LNCaP clone FGC (cell line): ENCODE measurements around the gene LIMK1.

Experiments
- DNase-seq: peaks from one replicate; pipeline ENCODE4 v3.0.0-alpha.2; 2011; ENCODE audit warnings: low read depth
- H3K4me3 ChIP-seq: 2 replicates; pipeline ENCODE4 v1.5.1; 2011; ENCODE audit warnings: mild to moderate bottlenecking, low read depth, low read length, control low read depth
- TF ChIP-seq, protein P1 (sequence below): IDR thresholded peaks from 2 replicates; pipeline ENCODE4 v1.5.1; 2012; ENCODE audit warnings: mild to moderate bottlenecking; ENCODE audit not compliant: control insufficient read depth, insufficient read depth; ENCODE audit errors: extremely low read depth

Gene LIMK1

DNA sequence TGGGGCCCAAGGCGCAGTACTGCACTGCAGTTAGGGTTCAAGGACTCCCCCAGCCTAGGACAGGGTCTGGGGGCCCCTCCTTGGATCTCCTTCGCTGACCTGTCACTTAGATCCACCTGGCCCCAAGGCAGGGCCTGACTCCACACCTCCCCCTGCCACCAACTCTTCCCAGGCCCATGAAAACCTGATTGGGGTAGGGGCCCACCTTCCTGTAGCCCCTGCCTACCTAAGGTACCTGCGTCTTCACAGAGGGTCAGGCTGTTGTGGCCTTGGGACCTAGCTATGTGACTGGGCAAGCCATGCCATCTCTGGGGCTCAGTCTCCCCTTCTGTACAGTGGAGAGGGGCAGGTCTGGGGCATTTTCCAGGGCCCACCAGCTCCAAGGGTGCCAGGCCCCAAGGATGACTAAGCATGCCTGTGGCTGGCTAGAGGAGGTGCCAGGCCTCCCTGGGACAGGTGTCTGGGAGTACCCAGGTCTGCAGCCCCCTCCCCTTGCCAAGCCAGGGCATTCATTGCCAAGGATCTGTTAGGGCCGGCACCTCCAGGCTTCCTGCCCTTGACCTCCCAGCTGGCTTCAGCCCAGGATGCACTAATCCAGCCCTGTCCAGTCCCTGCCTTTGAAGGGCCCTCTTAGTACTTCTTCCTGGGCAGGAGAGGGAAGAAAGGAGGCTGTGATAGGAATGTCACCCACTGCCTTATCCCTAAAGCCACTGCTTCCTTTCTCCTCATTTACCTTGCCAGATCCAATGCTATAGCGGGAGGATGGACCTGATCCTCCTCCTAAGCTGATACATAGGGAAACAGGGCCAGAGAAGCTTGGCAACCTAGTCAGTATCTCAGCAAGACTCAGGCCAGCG, 1.3 kb downstream of the LIMK1 start:
- DNase-seq: no peak
- TF ChIP-seq, protein P1, sequence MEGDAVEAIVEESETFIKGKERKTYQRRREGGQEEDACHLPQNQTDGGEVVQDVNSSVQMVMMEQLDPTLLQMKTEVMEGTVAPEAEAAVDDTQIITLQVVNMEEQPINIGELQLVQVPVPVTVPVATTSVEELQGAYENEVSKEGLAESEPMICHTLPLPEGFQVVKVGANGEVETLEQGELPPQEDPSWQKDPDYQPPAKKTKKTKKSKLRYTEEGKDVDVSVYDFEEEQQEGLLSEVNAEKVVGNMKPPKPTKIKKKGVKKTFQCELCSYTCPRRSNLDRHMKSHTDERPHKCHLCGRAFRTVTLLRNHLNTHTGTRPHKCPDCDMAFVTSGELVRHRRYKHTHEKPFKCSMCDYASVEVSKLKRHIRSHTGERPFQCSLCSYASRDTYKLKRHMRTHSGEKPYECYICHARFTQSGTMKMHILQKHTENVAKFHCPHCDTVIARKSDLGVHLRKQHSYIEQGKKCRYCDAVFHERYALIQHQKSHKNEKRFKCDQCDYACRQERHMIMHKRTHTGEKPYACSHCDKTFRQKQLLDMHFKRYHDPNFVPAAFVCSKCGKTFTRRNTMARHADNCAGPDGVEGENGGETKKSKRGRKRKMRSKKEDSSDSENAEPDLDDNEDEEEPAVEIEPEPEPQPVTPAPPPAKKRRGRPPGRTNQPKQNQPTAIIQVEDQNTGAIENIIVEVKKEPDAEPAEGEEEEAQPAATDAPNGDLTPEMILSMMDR: no peak
- peak overlapping the region; percentile 75 for H3K4me3 ChIP-seq

DNA sequence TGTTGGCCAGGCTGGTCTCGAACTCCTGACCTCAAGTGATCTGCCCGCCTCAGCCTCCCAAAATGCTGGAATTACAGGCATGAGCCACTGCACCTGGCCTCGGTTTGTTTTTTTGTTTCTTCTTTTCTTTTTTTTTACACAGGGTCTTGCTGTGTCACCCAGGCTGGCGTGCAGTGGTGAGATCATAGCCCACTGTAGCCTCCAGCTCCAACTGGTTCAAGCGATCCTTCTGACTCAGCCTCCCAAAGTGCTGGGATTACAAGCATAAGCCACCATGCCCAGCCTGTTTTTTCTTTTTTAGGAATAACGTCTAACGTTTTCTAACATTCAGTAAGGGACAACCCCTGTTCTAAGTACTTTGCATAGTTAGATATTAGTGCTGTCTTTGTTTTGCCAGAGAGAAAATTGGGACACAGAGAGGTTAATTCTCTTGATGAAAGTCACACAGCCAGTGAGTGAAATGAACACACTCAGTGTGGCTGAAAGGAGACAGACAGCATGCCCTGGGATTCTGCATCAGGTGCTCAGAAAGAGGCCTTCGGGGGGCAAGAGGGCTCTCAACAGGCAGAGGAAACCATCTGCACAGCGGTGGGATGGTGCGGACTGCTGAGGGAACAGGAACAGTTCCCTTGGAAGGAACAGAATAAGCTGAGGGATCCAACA, 4.3 kb downstream of the LIMK1 start:
- TF ChIP-seq, protein P1: no peak
- DNase-seq: no peak
- H3K4me3 ChIP-seq: no peak overlapping the region

DNA sequence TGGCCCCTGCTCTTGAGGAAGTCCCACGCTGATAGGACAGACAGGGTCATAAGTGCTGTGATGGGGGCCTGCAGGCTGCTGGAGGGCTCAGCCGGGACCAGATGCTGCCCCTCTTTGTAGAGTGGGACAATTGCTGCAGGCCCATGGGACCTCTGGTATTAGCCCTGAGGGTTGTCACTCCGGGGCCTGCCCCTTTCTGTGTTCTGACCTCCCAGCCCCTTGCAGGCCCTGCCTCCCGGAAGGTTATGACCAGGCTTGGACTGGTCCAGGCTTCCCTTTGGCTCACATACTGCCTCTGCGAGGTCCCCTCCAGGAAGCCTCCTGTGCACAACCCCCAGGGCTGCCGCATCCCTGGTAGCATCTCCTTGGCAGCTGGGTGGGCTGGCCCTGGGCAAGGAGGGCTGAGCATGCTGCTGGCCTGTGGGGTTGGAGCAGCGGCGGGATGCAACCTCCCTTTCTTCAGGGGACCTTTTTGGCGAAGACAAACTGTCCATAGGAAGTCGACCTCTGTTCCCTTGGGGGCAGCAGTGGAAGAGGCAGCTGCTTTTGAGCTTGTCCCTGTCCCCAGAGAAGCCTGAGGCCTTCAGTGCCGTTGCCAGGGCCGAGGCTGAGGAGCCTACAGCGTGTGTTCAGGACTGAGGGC, 8.8 kb downstream of the LIMK1 start:
- no peak for DNase-seq
- no peak overlapping the region for H3K4me3 ChIP-seq
- TF ChIP-seq, protein P1: no peak

- no peak for DNase-seq
- H3K4me3 ChIP-seq: no peak overlapping the region
- TF ChIP-seq, protein P1: no peak
Measured at GRCh38 chr7:74092964-74093471, 9.4 kb downstream of the LIMK1 start.

GRCh38 chr7:74093671-74094223, 10.1 kb downstream of the LIMK1 start:
- TF ChIP-seq, protein P1: no peak
- H3K4me3 ChIP-seq: no peak overlapping the region
- DNase-seq: no peak

GRCh38 chr7:74094224-74095101, 10.9 kb downstream of the LIMK1 start:
- DNase-seq: no peak
- no peak overlapping the region for H3K4me3 ChIP-seq
- TF ChIP-seq, protein P1: no peak
